Thymus (tissue), 11 donors: Measurements from ENCODE around the gene TSG101. TPM values are rescaled to one million over a fixed set of nuclear protein-coding genes. Genes with fewer than 3 reads are reported as not detected.

Source experiments
- DNase-seq, 9 donors: peaks; one replicate each; pipeline ENCODE4 v3.0.0-alpha.2; 2013; ENCODE audit warnings: low spot score in 9 of 9, low read depth in 6 of 9, missing footprints in 1 of 9
- H3K27ac ChIP-seq, 2 donors: one replicate each; pipeline ENCODE4 v1.5.1; 2013; ENCODE audit warnings: control low read depth in 1 of 2, low read depth in 1 of 2, low read length in 1 of 2, mild to moderate bottlenecking in 1 of 2, moderate library complexity in 1 of 2
- H3K27me3 ChIP-seq, 2 donors: one replicate each; pipeline ENCODE4 v1.5.1; 2013; ENCODE audit warnings: low read length in 1 of 2; ENCODE audit not compliant: control insufficient read depth in 2 of 2, insufficient read depth in 1 of 2
- H3K36me3 ChIP-seq, 2 donors: one replicate each; pipeline ENCODE4 v1.5.1; 2013; ENCODE audit warnings: low read length in 1 of 2, mild to moderate bottlenecking in 1 of 2, moderate library complexity in 1 of 2; ENCODE audit not compliant: control insufficient read depth in 2 of 2, insufficient read depth in 2 of 2
- H3K4me1 ChIP-seq, 2 donors: one replicate each; pipeline ENCODE4 v1.5.1; 2013; ENCODE audit warnings: low read length in 2 of 2; ENCODE audit not compliant: control insufficient read depth in 2 of 2, insufficient read depth in 2 of 2
- H3K4me3 ChIP-seq, 2 donors: one replicate each; pipeline ENCODE4 v1.5.1; 2013; ENCODE audit warnings: low read length in 2 of 2, control low read depth in 1 of 2, mild to moderate bottlenecking in 1 of 2
- H3K9me3 ChIP-seq, 2 donors: one replicate each; pipeline ENCODE4 v1.5.1; 2013; ENCODE audit warnings: low read length in 1 of 2, mild to moderate bottlenecking in 1 of 2; ENCODE audit not compliant: control insufficient read depth in 2 of 2, insufficient read depth in 1 of 2
- WGBS: extraction: QIAGEN DNeasy Blood & Tissue Kit; methylation state at CpG from one replicate; pipeline ENCODE4 v1.1.7; 2013; 5-methylcytosine and 5-hydroxymethylcytosine counted together
- polyA plus RNA-seq: library from polyadenylated mRNA; stranded (reverse); fragments of 200-250 nt; gene quantifications from one replicate; pipeline ENCODE4 v1.2.3, GENCODE V29; 2013
- total RNA-seq: library from RNA; stranded (reverse); fragments of 120-200 nt; gene quantifications from one replicate; pipeline ENCODE4 v1.2.4, GENCODE V29; 2013
- donor health status: healthy.

TSG101 gene
- total and polyA plus RNA-seq, 2 donors: 54.2 to 77.7 TPM

DNA sequence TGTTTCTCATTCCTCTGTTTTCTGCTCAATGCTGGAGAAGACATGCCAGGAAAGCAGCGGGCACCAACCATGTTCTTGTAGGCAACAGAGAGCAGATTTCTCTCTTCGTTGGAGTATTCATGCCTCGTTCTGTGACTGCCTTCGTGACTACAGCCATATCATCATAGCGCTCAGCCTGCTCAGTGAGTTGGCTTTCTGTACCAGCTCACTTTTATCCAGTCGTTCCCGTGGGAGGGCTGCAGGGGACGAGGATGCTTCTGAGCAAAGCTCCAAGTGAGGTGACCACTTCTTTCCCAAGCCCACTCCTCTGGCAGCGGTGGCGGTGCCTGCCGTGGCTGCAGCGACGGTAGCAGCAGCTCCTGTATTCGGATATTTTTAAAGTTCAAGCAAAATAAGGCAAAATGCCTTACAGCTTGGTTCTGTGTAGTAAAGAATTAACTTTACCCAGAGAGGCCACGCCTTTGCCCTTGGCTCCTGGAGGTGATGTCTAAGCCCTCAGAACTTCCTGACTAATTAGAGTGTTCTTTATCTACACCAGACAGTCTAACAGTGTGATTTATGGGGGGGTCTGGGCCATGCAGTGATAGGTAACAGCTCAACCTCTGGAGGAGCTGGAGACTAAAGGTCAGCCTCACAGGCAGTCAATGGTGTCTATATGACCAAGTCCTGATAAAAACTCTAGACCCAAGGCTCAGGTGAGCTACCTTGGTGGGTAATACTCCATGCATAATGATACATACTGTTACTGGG is 35.8 kb downstream of the TSG101 start:
- Histone ChIP-seq H3K27ac (no peak overlapping the region), H3K36me3 (peaks cover 27% of the 10 kb centered on the region in 2 donors)

DNA sequence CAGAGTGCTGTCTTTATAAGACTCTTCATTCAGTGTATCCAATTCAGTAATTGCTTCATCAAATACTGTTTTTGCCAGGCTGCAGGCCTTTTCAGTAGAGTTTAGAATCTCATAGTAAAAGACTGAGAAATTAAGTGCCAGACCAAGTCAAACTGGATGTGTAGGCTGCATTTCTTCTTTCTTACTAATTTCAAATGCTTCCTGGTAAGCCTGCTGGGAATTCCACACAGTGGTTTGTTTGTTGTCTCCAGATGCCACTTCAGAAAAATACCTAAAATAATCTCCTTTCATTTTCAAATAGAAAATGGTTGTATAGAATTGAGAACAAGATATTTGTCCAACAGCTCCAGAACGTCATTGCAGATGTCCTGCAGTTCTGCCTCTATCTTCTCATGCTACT is 36.4 kb downstream of the TSG101 start:
- Histone ChIP-seq H3K27ac (no peak overlapping the region), H3K9me3 (no peaks in the 10 kb centered on the region), H3K4me1 (no peaks in the 10 kb centered on the region), H3K4me3 (no peak overlapping the region), H3K36me3 (peaks cover 26 to 29% of the 10 kb centered on the region in 2 donors), H3K27me3 (no peaks in the 10 kb centered on the region)
- DNase-seq: no peak
- 96% methylated on average over 1 of the region's 1 CpG for WGBS

More for the DNA sequence above, 35.8 kb downstream of the TSG101 start:
- Histone ChIP-seq H3K4me3 (no peak overlapping the region), H3K27me3 (no peaks in the 10 kb centered on the region), H3K9me3 (no peaks in the 10 kb centered on the region), H3K4me1 (no peaks in the 10 kb centered on the region)
- no peak for DNase-seq
- WGBS: 98% methylated on average over 15 of the region's 15 CpGs

DNA sequence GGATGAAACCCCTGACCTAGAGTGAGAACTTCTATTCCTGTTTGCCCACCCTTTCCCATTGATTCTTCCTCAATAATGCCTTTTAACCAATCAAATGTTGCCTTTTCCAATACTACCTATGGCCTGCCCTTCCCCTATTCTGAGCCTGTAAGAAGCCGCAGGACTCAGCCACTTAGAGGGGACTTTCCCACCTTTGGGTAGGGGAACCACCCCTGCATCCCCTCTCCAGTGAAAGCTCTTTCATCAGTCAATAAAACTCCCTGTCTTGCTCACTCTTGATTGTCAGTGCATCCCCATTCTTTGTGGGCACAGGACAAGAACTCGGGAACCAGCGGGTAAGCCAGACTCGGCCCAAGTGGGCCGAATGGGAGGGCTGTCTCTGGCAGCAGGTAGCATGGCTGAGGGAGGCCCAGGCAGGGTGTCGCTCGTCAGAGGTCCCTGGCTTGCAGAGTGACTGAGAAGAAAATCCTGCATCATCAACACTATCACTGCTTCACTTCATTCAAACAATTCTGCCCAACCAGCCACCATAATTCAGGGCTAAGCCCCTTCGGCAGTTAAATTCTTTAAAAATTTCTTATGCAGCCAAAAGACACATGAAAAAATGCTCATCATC is 40.7 kb downstream of the TSG101 start:
- H3K4me1 ChIP-seq: no peaks in the 10 kb centered on the region
- H3K4me3 ChIP-seq: no peak overlapping the region
- WGBS: 94% methylated on average over 8 of the region's 8 CpGs
- no peak overlapping the region for H3K27ac ChIP-seq
- peaks cover 40 to 45% of the 10 kb centered on the region in 2 donors for H3K36me3 ChIP-seq
- no peaks in the 10 kb centered on the region for H3K9me3 ChIP-seq
- DNase-seq: no peak
- no peaks in the 10 kb centered on the region for H3K27me3 ChIP-seq

DNA sequence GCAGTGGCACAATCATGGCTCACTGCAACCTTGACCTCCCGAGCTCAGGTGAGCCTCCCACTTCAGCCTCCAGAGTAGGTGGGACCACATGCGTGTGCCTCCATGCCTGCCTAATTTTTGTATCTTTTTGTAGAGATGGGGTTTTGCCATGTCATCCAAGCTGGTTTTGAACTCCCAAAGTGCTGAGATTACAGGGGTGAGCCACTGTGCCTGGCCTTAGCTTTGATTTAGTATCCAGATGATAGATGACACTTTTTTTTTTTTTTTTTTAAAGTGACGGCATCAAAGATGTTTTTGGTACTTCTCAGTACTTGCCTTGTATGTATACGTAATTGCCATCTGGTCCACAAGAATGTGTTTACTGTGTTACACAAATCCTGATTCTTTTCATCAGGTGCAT is 47.7 kb downstream of the TSG101 start:
- WGBS: 98% methylated on average over 4 of the region's 4 CpGs
- Histone ChIP-seq H3K9me3 (no peaks in the 10 kb centered on the region), H3K27ac (no peak overlapping the region), H3K36me3 (peaks cover 48 to 70% of the 10 kb centered on the region in 2 donors), H3K4me1 (no peaks in the 10 kb centered on the region), H3K27me3 (no peaks in the 10 kb centered on the region), H3K4me3 (no peak overlapping the region)
- no peak for DNase-seq

DNA sequence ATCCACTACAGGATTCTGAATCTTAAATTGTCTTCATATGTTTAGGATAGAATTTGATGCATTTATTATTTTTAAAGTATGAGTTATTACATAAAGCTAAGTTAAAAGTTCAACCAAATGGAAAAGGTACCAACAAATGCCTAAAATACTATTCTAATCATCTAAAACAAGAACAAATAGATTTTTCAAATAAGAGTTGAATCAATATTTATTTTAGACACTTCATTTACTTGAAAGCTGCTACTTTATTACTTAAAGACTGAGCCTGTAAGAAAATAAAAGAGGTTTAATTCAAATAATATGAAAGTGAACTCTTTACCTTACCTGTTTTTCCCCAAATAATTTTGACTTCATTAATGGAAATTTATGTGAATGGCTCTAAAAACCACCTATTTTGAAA is 54.2 kb downstream of the TSG101 start:
- Histone ChIP-seq H3K27me3 (no peaks in the 10 kb centered on the region), H3K27ac (no peak overlapping the region), H3K9me3 (no peaks in the 10 kb centered on the region), H3K36me3 (peaks cover 15 to 18% of the 10 kb centered on the region in 2 donors), H3K4me3 (no peak overlapping the region), H3K4me1 (no peaks in the 10 kb centered on the region)
- DNase-seq: no peak

DNA sequence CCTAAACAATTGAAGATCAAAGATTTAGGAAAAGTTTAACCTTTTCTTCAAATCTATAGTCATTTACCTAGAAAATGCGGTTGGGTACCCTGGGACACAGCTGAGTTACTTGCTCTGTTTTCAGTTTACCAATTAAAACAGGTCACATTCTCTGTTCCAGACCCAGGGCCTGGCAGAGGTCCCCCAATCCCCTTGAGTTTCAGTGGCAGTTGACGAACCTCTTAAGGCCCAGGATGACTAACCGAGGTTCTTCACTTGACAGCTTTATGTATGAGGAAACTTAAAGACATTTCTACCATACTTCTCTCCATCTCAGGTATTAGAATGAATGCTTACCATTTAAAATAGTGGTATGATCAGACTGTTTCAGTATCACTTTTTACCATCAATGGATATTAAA is 54.7 kb downstream of the TSG101 start:
- WGBS: 97% methylated on average over 3 of the region's 3 CpGs
- Histone ChIP-seq H3K27ac (no peak overlapping the region), H3K4me1 (no peaks in the 10 kb centered on the region), H3K4me3 (no peak overlapping the region), H3K27me3 (no peaks in the 10 kb centered on the region), H3K9me3 (no peaks in the 10 kb centered on the region), H3K36me3 (peaks cover 13 to 14% of the 10 kb centered on the region in 2 donors)
- DNase-seq: no peak

DNA sequence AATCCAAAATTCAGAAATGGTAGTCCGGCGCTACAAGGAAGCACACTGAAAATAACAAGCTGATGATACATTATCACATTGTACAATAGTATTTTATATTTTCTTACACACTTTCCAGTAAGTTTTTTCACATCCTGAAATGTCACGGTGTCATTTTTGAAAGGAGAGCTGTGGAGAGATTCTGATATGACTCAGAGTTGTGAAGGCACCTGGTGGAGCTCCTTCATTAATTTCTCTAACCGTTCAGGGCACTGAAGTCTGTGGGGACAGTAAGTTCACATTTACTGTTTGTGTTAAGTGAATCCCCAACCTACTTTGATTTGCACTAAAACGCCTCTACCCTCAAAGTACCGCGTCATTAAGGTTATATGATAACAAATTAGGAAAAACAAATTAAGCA is 57.8 kb downstream of the TSG101 start:
- no peak for DNase-seq
- Histone ChIP-seq H3K4me3 (no peak overlapping the region), H3K4me1 (no peaks in the 10 kb centered on the region), H3K36me3 (peaks cover 4 to 7% of the 10 kb centered on the region in 2 donors), H3K9me3 (no peaks in the 10 kb centered on the region), H3K27ac (no peak overlapping the region), H3K27me3 (no peaks in the 10 kb centered on the region)
- WGBS: 96% methylated on average over 7 of the region's 7 CpGs

DNA sequence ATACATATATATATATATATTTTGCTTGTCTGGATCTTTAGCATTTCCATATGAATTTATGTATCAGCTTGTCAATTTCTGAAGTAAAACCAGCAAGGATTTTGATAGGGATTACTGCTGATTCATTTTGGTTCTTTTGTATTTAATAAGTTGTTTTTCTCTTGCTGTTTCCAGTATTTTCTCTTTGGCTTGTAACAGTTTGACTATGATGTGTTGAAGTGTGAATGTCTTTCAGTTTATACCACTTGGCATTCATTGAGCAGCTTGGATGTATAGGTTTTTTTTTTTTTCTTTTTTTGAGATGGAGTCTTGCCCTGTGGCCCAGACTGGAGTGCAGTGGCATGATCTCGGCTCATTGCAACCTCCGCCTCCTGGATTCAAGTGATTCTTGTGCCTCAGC is 58.7 kb downstream of the TSG101 start:
- DNase-seq: no peak

GRCh38 chr11:18466402-18466801 is 60.3 kb downstream of the TSG101 start:
- Histone ChIP-seq H3K4me1 (no peaks in the 10 kb centered on the region), H3K27ac (no peak overlapping the region), H3K36me3 (peaks cover 0 to 3% of the 10 kb centered on the region in 2 donors), H3K27me3 (no peaks in the 10 kb centered on the region), H3K9me3 (no peaks in the 10 kb centered on the region), H3K4me3 (no peak overlapping the region)
- 98% methylated on average over 2 of the region's 2 CpGs for WGBS
- no peak for DNase-seq

More for the DNA sequence above, 58.7 kb downstream of the TSG101 start:
- no peak overlapping the region for H3K4me3 ChIP-seq
- H3K9me3 ChIP-seq: no peaks in the 10 kb centered on the region
- 97% methylated on average over 2 of the region's 2 CpGs for WGBS
- H3K4me1 ChIP-seq: no peaks in the 10 kb centered on the region
- no peaks in the 10 kb centered on the region for H3K27me3 ChIP-seq
- no peak overlapping the region for H3K27ac ChIP-seq
- peaks cover 3 to 4% of the 10 kb centered on the region in 2 donors for H3K36me3 ChIP-seq
